Activated CD4-positive, CD25-positive, alpha-beta regulatory T cell treated with anti-CD3 and anti-CD28 coated beads, Interleukin-2, amount 50 U/mL, for 24 hours (primary cell): Measurements from ENCODE around the gene TK2.

ENCODE experiments used
- ATAC-seq, 2 donors: fragments of 150-1000 bp; cut with Tn5 transposase; one replicate each; pipeline ENCODE4 v1.10.0; 2021; ENCODE audit warnings: mild to moderate bottlenecking in 1 of 2, moderate library complexity in 1 of 2

Gene TK2

GRCh38 chr16:66544016-66544757, 5.7 kb downstream of the TK2 start:
- no peak for ATAC-seq

GRCh38 chr16:66543541-66543940, 6.4 kb downstream of the TK2 start:
- ATAC-seq: no peak

- ATAC-seq: no peak
Measured at GRCh38 chr16:66542396-66542795, 7.5 kb downstream of the TK2 start.

GRCh38 chr16:66541388-66542355, 8.2 kb downstream of the TK2 start:
- no peak for ATAC-seq

- ATAC-seq: no peak
Measured at GRCh38 chr16:66539623-66540469, 10.1 kb downstream of the TK2 start.

GRCh38 chr16:66538910-66539309, 11.0 kb downstream of the TK2 start:
- no peak for ATAC-seq

- no peak for ATAC-seq
Measured at GRCh38 chr16:66537236-66537635, 12.7 kb downstream of the TK2 start.

- ATAC-seq: no peak
Measured at GRCh38 chr16:66536525-66536924, 13.4 kb downstream of the TK2 start.

GRCh38 chr16:66534376-66534799, 15.5 kb downstream of the TK2 start:
- no peak for ATAC-seq

GRCh38 chr16:66529475-66529874, 20.4 kb downstream of the TK2 start:
- ATAC-seq: no peak

GRCh38 chr16:66528294-66528693, 21.6 kb downstream of the TK2 start:
- ATAC-seq: no peak

- ATAC-seq: no peak
Measured at GRCh38 chr16:66525396-66526180, 24.3 kb downstream of the TK2 start.

- no peak for ATAC-seq
Measured at GRCh38 chr16:66524601-66525164, 25.2 kb downstream of the TK2 start.

GRCh38 chr16:66523861-66524354, 26.0 kb downstream of the TK2 start:
- ATAC-seq: no peak

- ATAC-seq: no peak
Measured at GRCh38 chr16:66522816-66523590, 26.9 kb downstream of the TK2 start.

- ATAC-seq: peak; percentile 95 to 96
Measured at GRCh38 chr16:66521951-66522771, 27.8 kb downstream of the TK2 start.

GRCh38 chr16:66521252-66521713, 28.6 kb downstream of the TK2 start:
- ATAC-seq: no peak

- no peak for ATAC-seq
Measured at GRCh38 chr16:66520406-66521170, 29.3 kb downstream of the TK2 start.
